ENCODE measurements around the gene HPSE2. TPM values are rescaled to one million over a fixed set of nuclear protein-coding genes. Genes with fewer than 3 reads are reported as not detected.
"Not testable (repeated sequence)": the region's sequence is repeated elsewhere in the genome, so short reads cannot be mapped to it uniquely, and the experiment has no call there.

The HPSE2 gene
- total RNA-seq, 1 experiment from 2014 or later = not detected

- DNase-seq (ENCODE audit: low read depth) = no peak
Observed at GRCh38 chr10:98921316-98921715, 314.3 kb downstream of the HPSE2 start.

GRCh38 chr10:98920807-98921206 lies 314.8 kb downstream of the HPSE2 start:
- DNase-seq (ENCODE audit: low read depth) = no peak

GRCh38 chr10:98920360-98920759 lies 315.3 kb downstream of the HPSE2 start:
- no peak for DNase-seq (ENCODE audit: low read depth)

GRCh38 chr10:98919899-98920298 lies 315.8 kb downstream of the HPSE2 start:
- no peak for DNase-seq (ENCODE audit: low read depth)

GRCh38 chr10:98917828-98918227 lies 317.8 kb downstream of the HPSE2 start:
- no peak for DNase-seq (ENCODE audit: low read depth)

- no peak for DNase-seq (ENCODE audit: low read depth)
Observed at GRCh38 chr10:98916526-98917125, 319.0 kb downstream of the HPSE2 start.

GRCh38 chr10:98915911-98916310 lies 319.7 kb downstream of the HPSE2 start:
- no peak for DNase-seq (ENCODE audit: low read depth)

DNA sequence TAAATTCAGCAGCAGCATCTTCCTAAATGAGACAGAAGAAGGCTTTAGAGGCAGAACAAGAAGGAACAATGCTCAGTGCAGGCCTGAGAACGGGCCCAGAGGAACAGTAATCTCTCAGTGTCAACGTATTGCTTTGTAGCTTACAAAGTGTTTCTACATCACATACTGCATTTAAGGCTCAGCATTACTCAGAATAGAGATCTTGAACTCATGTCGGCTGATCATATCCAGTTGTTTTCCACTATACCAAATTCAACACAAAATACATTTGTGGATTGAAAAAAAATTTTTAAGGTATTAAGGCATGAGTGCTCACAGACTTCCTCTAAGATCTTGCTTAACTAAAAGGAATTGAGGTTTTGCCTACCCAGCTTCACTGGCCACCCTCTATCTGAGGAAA lies 325.1 kb downstream of the HPSE2 start:
- no peak for DNase-seq (ENCODE audit: low read depth)

GRCh38 chr10:98910048-98910447 lies 325.6 kb downstream of the HPSE2 start:
- no peak for DNase-seq (ENCODE audit: low read depth)

- no peak for DNase-seq (ENCODE audit: low read depth)
Observed at GRCh38 chr10:98908868-98909267, 326.8 kb downstream of the HPSE2 start.

DNA sequence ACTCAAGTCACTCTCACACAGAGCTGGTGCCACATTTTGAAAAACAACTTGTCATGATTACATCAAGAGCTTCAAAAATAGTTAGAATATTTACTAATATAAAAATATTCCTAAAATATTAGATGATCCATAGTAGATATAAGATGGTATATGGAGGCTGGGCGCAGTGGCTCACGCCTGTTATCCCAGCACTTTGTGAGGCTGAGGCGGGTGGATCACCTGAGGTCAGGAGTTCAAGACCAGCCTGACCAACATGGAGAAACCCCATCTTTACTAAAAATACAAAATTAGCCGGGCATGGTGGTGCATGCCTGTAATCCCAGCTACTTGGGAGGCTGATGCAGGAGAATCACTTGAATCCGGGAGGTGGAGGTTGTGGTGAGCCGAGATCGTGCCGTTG lies 327.4 kb downstream of the HPSE2 start:
- DNase-seq (ENCODE audit: low read depth) = not testable (repeated sequence)

- no peak for DNase-seq (ENCODE audit: low read depth)
Observed at GRCh38 chr10:98901441-98902110, 334.1 kb downstream of the HPSE2 start.

DNA sequence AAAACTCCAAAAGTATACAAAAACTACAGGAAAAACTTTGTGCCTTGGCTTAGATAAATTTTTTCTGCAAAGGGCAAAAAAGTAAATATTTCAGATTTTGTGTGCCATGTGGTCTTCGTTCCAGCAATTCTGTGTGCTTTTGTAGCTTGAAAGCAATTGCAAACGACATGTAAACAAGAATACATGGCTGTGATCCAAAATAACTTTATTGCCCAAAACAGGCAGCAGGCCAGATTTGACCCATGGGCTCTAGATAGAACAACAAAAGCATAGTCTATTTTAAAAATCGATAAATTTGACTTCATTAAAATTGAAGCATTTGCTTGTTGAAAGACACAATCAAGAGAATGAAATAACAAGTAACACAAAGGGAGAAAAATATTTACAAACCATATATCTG lies 336.6 kb downstream of the HPSE2 start:
- no peak for DNase-seq (ENCODE audit: low read depth)

DNA sequence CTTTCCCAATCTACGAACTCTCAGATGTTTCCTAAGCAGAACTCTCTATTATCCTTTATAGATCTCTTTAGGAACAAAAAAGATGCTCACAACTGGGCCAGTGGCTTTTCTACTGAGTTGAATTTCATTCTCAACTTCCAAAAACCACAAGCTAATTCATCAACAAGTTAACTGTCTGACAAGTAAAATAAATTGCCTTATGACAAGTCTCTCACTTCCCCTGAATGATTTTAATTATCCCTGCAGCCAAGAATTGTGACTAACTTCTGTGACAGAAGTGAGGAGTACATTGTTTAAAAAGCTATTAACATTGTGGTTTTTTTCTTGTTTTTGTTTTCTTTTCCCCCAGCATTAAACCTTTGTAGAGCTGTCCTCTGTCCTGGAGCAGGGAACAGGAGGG lies 343.1 kb downstream of the HPSE2 start:
- no peak for DNase-seq (ENCODE audit: low read depth)

DNA sequence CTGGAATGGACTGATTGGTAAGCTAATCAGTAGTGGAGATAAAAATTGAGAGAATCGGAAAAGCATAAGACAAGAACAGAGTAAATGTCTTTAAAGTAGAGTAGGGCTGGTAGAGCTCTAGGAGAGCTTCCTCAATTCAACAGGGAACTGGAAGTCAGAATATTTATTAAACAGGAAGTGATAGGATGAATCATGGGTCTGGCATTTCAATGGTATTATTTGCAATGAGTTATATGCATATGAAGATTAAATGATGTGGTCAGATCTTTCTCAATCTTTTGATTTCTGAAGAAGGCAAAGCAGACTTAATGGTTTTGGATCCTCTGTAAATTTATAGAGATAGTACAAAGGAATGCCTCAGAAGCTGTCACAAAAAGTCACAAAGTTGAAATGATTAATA lies 349.0 kb downstream of the HPSE2 start:
- DNase-seq (ENCODE audit: low read depth) = no peak

DNA sequence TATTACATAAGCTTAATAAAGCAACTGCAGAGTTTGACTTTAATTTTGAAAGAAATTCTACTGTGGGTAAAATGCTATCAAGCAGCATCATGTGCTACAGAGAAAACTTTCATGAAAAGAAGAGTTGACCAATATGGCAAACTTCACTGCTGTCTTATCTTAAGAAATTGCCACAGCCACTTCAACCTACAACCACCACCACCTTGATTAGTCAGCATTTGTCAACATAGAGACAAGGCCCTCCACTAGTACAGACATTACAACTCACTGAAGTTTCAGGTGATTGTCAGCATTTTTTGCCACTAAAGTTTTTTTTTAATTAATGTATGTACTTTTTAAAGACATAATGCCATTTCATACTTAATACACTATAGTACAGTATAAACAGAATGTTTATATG lies 350.3 kb downstream of the HPSE2 start:
- no peak for DNase-seq (ENCODE audit: low read depth)

DNA sequence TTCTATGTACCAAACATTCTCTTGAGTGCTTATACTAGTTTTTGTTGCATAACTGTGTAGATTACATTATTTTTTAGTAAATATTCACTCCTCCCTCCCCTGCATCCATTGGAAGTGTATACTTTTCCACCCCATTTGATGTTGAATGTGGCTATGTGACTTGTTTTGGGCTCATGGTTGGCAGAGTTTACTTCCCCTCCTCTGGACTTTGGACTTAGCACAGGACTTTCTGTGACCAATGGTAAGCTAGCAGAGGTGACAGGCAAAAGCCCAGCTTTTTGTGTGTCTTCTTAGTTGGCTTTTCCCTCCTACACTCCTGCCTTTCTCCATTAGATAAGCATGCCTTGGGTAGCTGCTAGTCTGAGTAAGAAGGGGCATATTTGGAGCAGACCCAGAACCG lies 353.9 kb downstream of the HPSE2 start:
- no peak for DNase-seq (ENCODE audit: low read depth)

DNA sequence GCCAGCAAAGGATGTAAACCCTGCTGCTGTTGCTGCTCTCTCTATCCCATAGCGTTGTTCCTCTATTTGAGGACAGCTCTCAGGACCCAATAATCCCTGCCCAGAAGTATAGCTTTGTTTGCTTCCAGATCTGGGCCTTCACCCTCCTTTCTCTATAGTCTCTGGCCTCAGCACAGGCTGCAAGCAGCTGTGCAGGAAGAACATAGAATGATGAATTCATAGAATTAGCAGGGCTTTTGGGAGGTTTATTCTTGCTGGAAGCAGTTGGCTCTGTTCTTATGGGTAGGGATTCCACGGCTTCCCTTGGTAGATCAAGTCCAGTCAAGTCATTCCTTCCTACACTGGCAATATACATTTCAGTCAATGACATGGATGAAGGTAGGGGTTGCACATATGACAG lies 354.7 kb downstream of the HPSE2 start:
- no peak for DNase-seq (ENCODE audit: low read depth)

GRCh38 chr10:98878921-98879320 lies 356.7 kb downstream of the HPSE2 start:
- no peak for DNase-seq (ENCODE audit: low read depth)

GRCh38 chr10:98878418-98878817 lies 357.2 kb downstream of the HPSE2 start:
- DNase-seq (ENCODE audit: low read depth) = no peak

- no peak for DNase-seq (ENCODE audit: low read depth)
Observed at GRCh38 chr10:98861962-98862361, 373.7 kb downstream of the HPSE2 start.

- no peak for DNase-seq (ENCODE audit: low read depth)
Observed at GRCh38 chr10:98858525-98858924, 377.1 kb downstream of the HPSE2 start.

DNA sequence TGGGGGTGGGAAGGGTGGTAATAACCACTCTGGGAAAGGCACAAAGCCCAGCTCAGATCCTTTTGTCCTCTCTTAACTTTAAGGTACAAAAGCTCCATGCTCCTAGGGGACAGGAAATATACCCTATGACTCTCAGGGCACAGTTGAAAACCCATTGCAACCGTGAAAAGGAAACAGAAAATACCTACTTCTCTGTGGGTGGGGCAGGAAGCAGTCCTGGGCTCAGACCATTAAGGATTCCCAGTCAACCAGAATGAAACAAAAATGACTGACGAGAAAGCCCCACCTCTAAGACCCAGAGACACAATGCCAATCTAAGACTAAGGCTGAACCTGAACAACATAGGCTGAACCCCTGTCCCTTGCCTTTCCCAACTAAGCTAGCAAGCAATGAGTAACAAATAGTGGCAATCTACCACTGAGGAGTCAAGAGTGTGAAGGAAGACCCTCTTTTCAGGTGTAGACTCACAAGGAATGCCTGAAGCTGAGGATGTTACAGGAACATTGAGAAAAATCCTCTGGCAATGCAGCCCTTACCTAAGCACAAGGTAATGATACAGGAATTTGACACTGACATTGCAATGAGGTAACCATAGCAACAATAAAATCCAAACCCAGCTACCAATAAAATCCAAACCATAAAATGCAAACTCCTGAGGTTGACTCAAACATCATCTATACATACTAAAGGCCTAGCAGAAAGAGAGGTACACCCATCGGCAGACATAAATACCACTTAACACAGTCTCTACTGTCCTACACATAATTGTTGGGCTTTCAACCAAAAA lies 380.1 kb downstream of the HPSE2 start:
- DNase-seq (ENCODE audit: low read depth) = no peak
